Activated CD8-positive, alpha-beta memory T cell treated with anti-CD3 and anti-CD28 coated beads for 48 hours (primary cell): ENCODE results near the gene DLG2.
A peak's percentile ranks its signal among the peaks of the same experiment; 100 is the strongest.
"Not testable (repeated sequence)": the region's sequence is repeated elsewhere in the genome, so short reads cannot be mapped to it uniquely, and the experiment has no call there.

Source experiments
- DNase-seq, 3 experiments: peaks; one replicate each; pipeline ENCODE4 v3.0.0-alpha.2; 2020; ENCODE audit warnings: low read depth in 2 of 3, low spot score in 2 of 3

The DLG2 gene

GRCh38 chr11:85627332-85627997, at the start of gene DLG2:
Gene DLG2 (minus strand): TSS chr11:85627344.
- no peak for DNase-seq

GRCh38 chr11:85673393-85673792, 46.2 kb upstream of the DLG2 start:
- DNase-seq = no peak

- no peak for DNase-seq
Measured at GRCh38 chr11:85672105-85672902, 45.2 kb upstream of the DLG2 start.

- not testable (repeated sequence) for DNase-seq
Measured at GRCh38 chr11:85670949-85671663, 44.0 kb upstream of the DLG2 start.

GRCh38 chr11:85668157-85668556, 41.0 kb upstream of the DLG2 start:
- no peak for DNase-seq

GRCh38 chr11:85666687-85667086, 39.5 kb upstream of the DLG2 start:
- no peak for DNase-seq

- no peak for DNase-seq
Measured at GRCh38 chr11:85665733-85666132, 38.6 kb upstream of the DLG2 start.

GRCh38 chr11:85664615-85665481, 37.7 kb upstream of the DLG2 start, which contains the start of gene CREBZF:
Gene CREBZF (minus strand): TSS chr11:85665129. CDS start chr11:85664875, 254 bp downstream.
- peak; percentile 85 to 97 (median 89) for DNase-seq

- DNase-seq = peak; percentile 61 to 79 (median 71)
Measured at GRCh38 chr11:85663753-85664614, 36.8 kb upstream of the DLG2 start.

- no peak for DNase-seq
Measured at GRCh38 chr11:85663080-85663752, 36.1 kb upstream of the DLG2 start.

- DNase-seq = no peak
Measured at GRCh38 chr11:85661972-85662664, 35.0 kb upstream of the DLG2 start.

GRCh38 chr11:85658180-85658579, 31.0 kb upstream of the DLG2 start:
- DNase-seq = no peak

GRCh38 chr11:85656777-85657176, 29.6 kb upstream of the DLG2 start:
- no peak for DNase-seq

- not testable (repeated sequence) for DNase-seq
Measured at GRCh38 chr11:85654343-85654742, 27.2 kb upstream of the DLG2 start.

GRCh38 chr11:85652786-85653447, 25.8 kb upstream of the DLG2 start:
- no peak for DNase-seq

- no peak for DNase-seq
Measured at GRCh38 chr11:85651118-85651517, 24.0 kb upstream of the DLG2 start.

GRCh38 chr11:85647604-85648299, 20.6 kb upstream of the DLG2 start, which contains the start of gene TMEM126A:
Gene TMEM126A (plus strand): TSS chr11:85647967. CDS start chr11:85650256, 2,289 bp downstream.
- peak; percentile 77 to 81 (median 79) for DNase-seq
